ENCODE results near the gene ID3. TPM values are rescaled to one million over a fixed set of nuclear protein-coding genes. Genes with fewer than 3 reads are reported as not detected.

ID3 gene
- total and polyA plus RNA-seq, 9 of the 15 experiments (the other 6 are each of a cell fraction or from before 2014, with no cell fraction given): 6.8 to 59.8 (median 23.5) TPM

DNA sequence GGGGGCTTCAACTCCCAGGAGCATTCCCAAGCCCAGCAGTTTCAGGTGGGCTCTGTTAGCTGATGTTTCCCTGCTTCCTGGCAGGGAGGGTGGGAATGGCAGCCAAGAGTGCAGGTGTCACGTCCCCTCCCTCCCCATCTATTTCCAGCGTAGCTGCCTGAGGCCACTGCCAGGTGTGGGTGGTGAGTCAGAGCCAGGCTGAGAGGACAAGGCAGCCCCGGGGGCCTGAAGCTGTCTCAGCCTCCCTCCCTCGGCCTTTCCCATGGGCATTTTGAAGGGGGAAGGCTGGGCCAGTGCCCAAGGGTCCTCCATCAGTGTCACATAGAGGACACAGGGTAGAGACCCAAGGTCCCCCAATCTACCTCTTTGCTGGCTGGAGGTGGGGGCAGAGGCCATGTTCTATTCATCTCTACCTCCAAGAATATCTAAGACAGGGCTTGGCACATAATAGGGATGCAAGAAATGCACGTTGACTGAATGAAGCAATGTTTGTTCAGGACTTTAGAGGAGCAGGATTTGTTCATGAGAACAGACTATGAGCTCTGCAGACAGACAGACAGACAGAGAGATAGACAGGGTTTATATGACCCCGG, 34.4 kb upstream of the ID3 start:
- Histone ChIP-seq H3K9me3 (replicated peaks; ENCODE audit: control insufficient read depth, insufficient read depth, low read depth, low read length) (no peaks in the 10 kb centered on the region), H2AFZ (ENCODE audit: low read depth, low read length) (no peak overlapping the region), H3K9ac (ENCODE audit: insufficient read depth in 1 of 2, low read depth in 2 of 2, low read length in 2 of 2) (no peak overlapping the region), H3K27ac (ENCODE audit: extremely low read depth, low read depth, low read length) (no peak overlapping the region), H3K27me3 (ENCODE audit: control insufficient read depth in 2 of 2, insufficient read depth in 2 of 2, low read length in 2 of 2) (peaks cover 5 to 14% of the 10 kb centered on the region in 2 experiments; a peak in 4 of 5 replicates), H3K36me3 (ENCODE audit: control insufficient read depth, insufficient read depth, low read length) (no peaks in the 10 kb centered on the region), H3K4me3 (no peak overlapping the region), H3K79me2 (ENCODE audit: control insufficient read depth, insufficient read depth, low read length) (no peaks in the 10 kb centered on the region), H3K9me1 (ENCODE audit: control insufficient read depth, insufficient read depth, low read length) (no peaks in the 10 kb centered on the region), H3K4me1 (replicated peaks in 1 of 2; ENCODE audit: control insufficient read depth in 2 of 2, insufficient read depth in 2 of 2, low read length in 2 of 2) (peaks cover 22 to 30% of the 10 kb centered on the region in 2 experiments), H3K4me2 (ENCODE audit: insufficient read depth, low read length) (no peak overlapping the region), H4K20me1 (replicated peaks; ENCODE audit: control insufficient read depth, insufficient read depth, low read length) (no peaks in the 10 kb centered on the region)
- no peak for FAIRE-seq
- ChIA-PET POLR2A (interaction anchor here (1.1 to 1.6 kb wide), 2 partner anchors 12 to 24 kb away, joined by 3 to 5 read pairs; no protein-coding TSS in a partner anchor), CTCF (ENCODE audit: low intra/inter-chr PET ratio) (no interaction called here)
- no TSS peak for BruUV-seq (replicated peaks)
- ATAC-seq: no peak
- no peak for DNase-seq (ENCODE audit: extremely low read depth in 1 of 4, low spot score in 3 of 4)
- no peak for TF ChIP-seq BHLHE40 (IDR thresholded peaks at IDR 0.05; ENCODE audit: low read length)
- TF ChIP-seq PHF20 (IDR thresholded peaks at IDR 0.05; ENCODE audit: partially characterized antibody): peak; percentile 17
- 0 out of 2 replicates have a peak, but pooled peaks have one; percentile 23 for TF ChIP-seq ZKSCAN1 (IDR thresholded peaks at IDR 0.05; ENCODE audit: low read depth, low read length)
- no peak for TF ChIP-seq HDAC1 (IDR thresholded peaks at IDR 0.05)
- in situ Hi-C loops (cut with MboI) (no loop called here), intact Hi-C loops (cut with micrococcal nuclease) (no loop called here)
- 11% methylated on average over 6 of the region's 6 CpGs for WGBS (ENCODE audit: insufficient coverage, low coverage, missing lambda C conversion rate)

DNA sequence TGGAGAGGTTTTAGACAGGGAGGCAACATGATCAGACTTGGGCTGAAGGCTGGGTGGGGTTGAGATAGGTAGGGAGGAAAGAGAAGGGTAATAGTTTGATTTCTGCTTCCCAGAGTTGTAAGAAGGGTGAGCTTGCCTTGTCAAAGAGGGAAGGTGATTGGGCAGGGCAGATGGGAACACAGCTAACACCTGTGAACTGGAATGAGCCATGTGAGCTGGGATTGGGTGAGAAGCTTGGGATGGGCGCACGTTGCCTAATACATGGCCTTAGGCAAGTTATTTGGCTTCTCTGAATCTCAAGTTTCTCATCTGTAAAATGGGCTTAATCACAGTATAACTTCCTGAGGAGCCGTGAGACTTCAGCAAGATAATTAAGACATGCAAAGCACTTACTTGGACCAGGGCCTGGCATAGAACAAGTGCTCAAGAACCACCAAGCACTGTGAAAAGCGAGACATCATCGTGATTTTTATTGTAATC, 33.8 kb upstream of the ID3 start:
- no peak for FAIRE-seq
- H3K9ac ChIP-seq (ENCODE audit: insufficient read depth in 1 of 2, low read depth in 2 of 2, low read length in 2 of 2): no peak overlapping the region
- no peaks in the 10 kb centered on the region for H4K20me1 ChIP-seq (replicated peaks; ENCODE audit: control insufficient read depth, insufficient read depth, low read length)
- peaks cover 22 to 27% of the 10 kb centered on the region in 2 experiments for H3K4me1 ChIP-seq (replicated peaks in 1 of 2; ENCODE audit: control insufficient read depth in 2 of 2, insufficient read depth in 2 of 2, low read length in 2 of 2)
- H3K27me3 ChIP-seq (ENCODE audit: control insufficient read depth in 2 of 2, insufficient read depth in 2 of 2, low read length in 2 of 2): peaks cover 5 to 19% of the 10 kb centered on the region in 2 experiments; a peak in 4 of 5 replicates
- H3K4me3 ChIP-seq: no peak overlapping the region
- no peaks in the 10 kb centered on the region for H3K36me3 ChIP-seq (ENCODE audit: control insufficient read depth, insufficient read depth, low read length)
- H3K9me3 ChIP-seq (replicated peaks; ENCODE audit: control insufficient read depth, insufficient read depth, low read depth, low read length): no peaks in the 10 kb centered on the region
- in situ Hi-C loops (cut with MboI) (no loop called here), intact Hi-C loops (cut with micrococcal nuclease) (no loop called here)
- no peak for ATAC-seq
- no peak overlapping the region for H2AFZ ChIP-seq (ENCODE audit: low read depth, low read length)
- H3K4me2 ChIP-seq (ENCODE audit: insufficient read depth, low read length): no peak overlapping the region
- H3K9me1 ChIP-seq (ENCODE audit: control insufficient read depth, insufficient read depth, low read length): no peaks in the 10 kb centered on the region
- no peak for DNase-seq (ENCODE audit: extremely low read depth in 1 of 4, low spot score in 3 of 4)
- TF ChIP-seq KAT7 (CRISPR knock-in tag; IDR thresholded peaks at IDR 0.05; ENCODE audit: borderline replicate concordance) (no peak), KDM1A (IDR thresholded peaks at IDR 0.05) (peak in 1 of 2 experiments; percentile 38; a peak in 1 of 4 replicates), RBM25 (IDR thresholded peaks at IDR 0.05; ENCODE audit: low read depth, low read length, severe bottlenecking) (peak; percentile 73), BCOR (IDR thresholded peaks at IDR 0.05) (peak; percentile 67; the same call in 1 of the 2 replicates)
- POLR2A ChIA-PET: interaction anchor here (1.1 kb wide), 1 partner anchor 12 kb away, joined by 5 read pairs; no protein-coding TSS in a partner anchor
- H3K27ac ChIP-seq (ENCODE audit: extremely low read depth, low read depth, low read length): no peak overlapping the region
- CTCF ChIA-PET (ENCODE audit: low intra/inter-chr PET ratio): no interaction called here
- 20% methylated on average over 5 of the region's 5 CpGs for WGBS (ENCODE audit: insufficient coverage, low coverage, missing lambda C conversion rate)
- H3K79me2 ChIP-seq (ENCODE audit: control insufficient read depth, insufficient read depth, low read length): no peaks in the 10 kb centered on the region
- no TSS peak for BruUV-seq (replicated peaks)
